ENCODE results near the gene KRTCAP2. TPM values are rescaled to one million over a fixed set of nuclear protein-coding genes. Genes with fewer than 3 reads are reported as not detected.
"Not testable (repeated sequence)": the region's sequence is repeated elsewhere in the genome, so short reads cannot be mapped to it uniquely, and the experiment has no call there.

The KRTCAP2 gene
- total and polyA plus RNA-seq, 2 experiments from 2014 or later, result 191 to 440 TPM

DNA sequence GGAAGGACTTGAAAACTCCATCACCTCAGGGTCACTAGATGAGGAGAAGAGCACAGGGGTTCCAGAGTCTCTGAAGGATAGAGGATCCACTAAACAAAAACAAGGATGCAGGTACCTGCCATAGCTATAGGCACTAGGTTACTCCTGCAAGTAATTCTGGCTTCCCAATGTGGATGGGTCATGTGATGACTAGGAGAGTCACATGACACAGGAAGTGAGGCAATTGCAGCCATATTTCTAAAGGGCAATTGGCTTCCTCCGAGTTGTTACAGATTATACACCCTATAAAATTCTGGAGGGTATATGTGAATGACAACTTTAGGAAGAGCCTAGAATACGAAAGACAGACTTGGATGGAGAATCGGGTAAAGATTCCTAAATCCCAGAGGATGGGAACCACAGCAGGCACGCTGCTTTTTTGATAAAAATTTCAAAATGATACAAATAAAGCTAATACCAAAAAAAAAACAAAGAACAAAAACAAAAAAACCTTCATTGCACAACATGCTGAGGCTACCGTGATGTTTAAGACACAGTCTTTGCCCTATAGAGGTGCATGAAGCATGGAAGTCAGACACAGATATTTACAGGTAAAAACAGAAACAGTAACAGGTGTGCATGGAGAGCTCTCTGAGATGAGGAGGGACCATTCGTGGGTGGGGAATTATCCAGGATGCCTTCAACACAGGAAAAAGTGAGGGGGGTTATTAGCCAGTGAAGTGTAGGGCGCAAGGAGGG lies 45.9 kb upstream of the KRTCAP2 start:
- no peaks in the 10 kb centered on the region for H3K27me3 ChIP-seq
- WGBS (ENCODE audit: low lambda C conversion rate, missing lambda C conversion rate), result 58% methylated on average over 7 of the region's 7 CpGs
- no peaks in the 10 kb centered on the region for H3K9me2 ChIP-seq (replicated peaks; ENCODE audit: insufficient read depth)
- peaks cover 4% of the 10 kb centered on the region for H3K4me1 ChIP-seq (ENCODE audit: insufficient read depth)
- TF ChIP-seq EZH2 (IDR thresholded peaks at IDR 0.05; ENCODE audit: borderline replicate concordance) (no peak), EZH2phosphoT487 (IDR thresholded peaks at IDR 0.05; ENCODE audit: low read depth, severe bottlenecking, unreplicated experiment) (no peak), CTCF (IDR thresholded peaks at IDR 0.05; ENCODE audit: poor library complexity) (no peak)
- H3K4me3 ChIP-seq, result no peak overlapping the region
- peak; percentile 70 for DNase-seq (ENCODE audit: low spot score)
- H3K79me2 ChIP-seq, result no peaks in the 10 kb centered on the region
- H2AFZ ChIP-seq, result peak overlapping the region; percentile 57
- H3K9me3 ChIP-seq (ENCODE audit: low read depth), result no peaks in the 10 kb centered on the region
- peak overlapping the region; percentile 63 for H3K4me2 ChIP-seq
- H3K36me3 ChIP-seq (replicated peaks; ENCODE audit: insufficient read depth, low read depth), result no peaks in the 10 kb centered on the region
- H4K20me1 ChIP-seq (ENCODE audit: insufficient read depth, poor library complexity, severe bottlenecking), result no peaks in the 10 kb centered on the region
- H3K27ac ChIP-seq, result peak overlapping the region; percentile 82

DNA sequence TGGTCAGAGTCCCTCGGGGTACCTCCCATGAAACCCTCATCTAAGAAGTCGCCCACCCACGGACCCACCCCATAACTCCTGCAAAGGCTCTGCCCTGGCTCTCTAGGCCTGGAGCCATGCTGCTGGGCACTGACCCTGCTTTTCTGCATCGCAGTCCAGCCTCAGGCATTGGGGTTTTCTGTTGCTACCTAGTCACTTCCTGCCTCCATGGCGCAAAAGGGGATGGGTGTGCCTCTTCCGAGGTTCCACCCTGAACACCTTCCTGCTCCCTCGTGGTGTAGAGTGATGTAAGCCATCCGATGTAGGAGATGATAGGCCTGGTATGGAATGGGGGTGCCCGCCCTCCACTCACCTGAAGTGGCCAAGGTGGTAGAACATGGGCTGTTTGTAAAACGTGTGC lies 41.6 kb upstream of the KRTCAP2 start:
- H3K27me3 ChIP-seq; H3K9me3 ChIP-seq (ENCODE audit: low read depth); H2AFZ ChIP-seq; H3K36me3 ChIP-seq (replicated peaks; ENCODE audit: insufficient read depth, low read depth); H3K4me2 ChIP-seq; H3K4me3 ChIP-seq; DNase-seq (ENCODE audit: low spot score); H3K9me2 ChIP-seq (replicated peaks; ENCODE audit: insufficient read depth); H3K27ac ChIP-seq; H3K4me1 ChIP-seq (ENCODE audit: insufficient read depth); H3K79me2 ChIP-seq; H4K20me1 ChIP-seq (ENCODE audit: insufficient read depth, poor library complexity, severe bottlenecking): not testable (repeated sequence)
- WGBS (ENCODE audit: low lambda C conversion rate, missing lambda C conversion rate), result 94% methylated on average over 7 of the region's 10 CpGs

- H3K27me3 ChIP-seq; H2AFZ ChIP-seq; H3K9me2 ChIP-seq (replicated peaks; ENCODE audit: insufficient read depth); H3K4me3 ChIP-seq; H3K4me2 ChIP-seq; DNase-seq (ENCODE audit: low spot score); H3K27ac ChIP-seq; H4K20me1 ChIP-seq (ENCODE audit: insufficient read depth, poor library complexity, severe bottlenecking); H3K36me3 ChIP-seq (replicated peaks; ENCODE audit: insufficient read depth, low read depth); H3K9me3 ChIP-seq (ENCODE audit: low read depth): not testable (repeated sequence)
- Histone ChIP-seq H3K4me1 (ENCODE audit: insufficient read depth) (peaks cover 13% of the 10 kb centered on the region), H3K79me2 (peaks cover 13% of the 10 kb centered on the region)
- WGBS (ENCODE audit: low lambda C conversion rate, missing lambda C conversion rate), result 97% methylated on average over 7 of the region's 7 CpGs
Observed at GRCh38 chr1:155212051-155212440, 38.9 kb upstream of the KRTCAP2 start.

GRCh38 chr1:155211381-155212050 lies 38.4 kb upstream of the KRTCAP2 start:
- 96% methylated on average over 13 of the region's 13 CpGs for WGBS (ENCODE audit: low lambda C conversion rate, missing lambda C conversion rate)
- H4K20me1 ChIP-seq (ENCODE audit: insufficient read depth, poor library complexity, severe bottlenecking); H2AFZ ChIP-seq; H3K4me3 ChIP-seq; DNase-seq (ENCODE audit: low spot score); H3K9me2 ChIP-seq (replicated peaks; ENCODE audit: insufficient read depth); H3K27me3 ChIP-seq; H3K27ac ChIP-seq; H3K9me3 ChIP-seq (ENCODE audit: low read depth); H3K4me2 ChIP-seq; H3K36me3 ChIP-seq (replicated peaks; ENCODE audit: insufficient read depth, low read depth): not testable (repeated sequence)
- H3K4me1 ChIP-seq (ENCODE audit: insufficient read depth), result peaks cover 16% of the 10 kb centered on the region
- peaks cover 13% of the 10 kb centered on the region for H3K79me2 ChIP-seq

All from hepatocyte (in vitro differentiated cells).